HG03066 (cell line): Measurements from ENCODE around the gene SHC2.

ENCODE experiments used
- ATAC-seq: cut with Tn5 transposase; IDR thresholded peaks from one replicate; pipeline ENCODE4 v1.9.1; 2021; ENCODE audit warnings: low read depth; ENCODE audit not compliant: unreplicated experiment

Gene SHC2

DNA sequence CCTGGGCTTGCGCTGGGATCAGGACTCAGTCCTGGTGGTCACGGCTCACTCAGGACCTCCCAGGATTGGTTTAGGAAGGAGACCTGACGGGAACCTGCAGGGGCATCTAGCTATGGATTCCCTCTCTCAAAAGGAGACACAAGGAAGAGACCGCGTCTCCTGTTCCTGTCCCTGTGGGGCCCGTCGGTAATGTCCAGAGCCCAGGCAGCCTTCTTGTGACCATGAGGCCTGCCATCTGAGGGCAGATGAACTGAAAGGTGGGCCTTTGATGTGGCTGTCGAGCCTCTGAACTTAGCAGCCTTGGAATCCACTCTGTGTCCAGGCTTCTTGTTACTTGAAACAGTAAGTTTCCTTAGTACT lies 84.7 kb downstream of the SHC2 start:
- no peak for ATAC-seq

DNA sequence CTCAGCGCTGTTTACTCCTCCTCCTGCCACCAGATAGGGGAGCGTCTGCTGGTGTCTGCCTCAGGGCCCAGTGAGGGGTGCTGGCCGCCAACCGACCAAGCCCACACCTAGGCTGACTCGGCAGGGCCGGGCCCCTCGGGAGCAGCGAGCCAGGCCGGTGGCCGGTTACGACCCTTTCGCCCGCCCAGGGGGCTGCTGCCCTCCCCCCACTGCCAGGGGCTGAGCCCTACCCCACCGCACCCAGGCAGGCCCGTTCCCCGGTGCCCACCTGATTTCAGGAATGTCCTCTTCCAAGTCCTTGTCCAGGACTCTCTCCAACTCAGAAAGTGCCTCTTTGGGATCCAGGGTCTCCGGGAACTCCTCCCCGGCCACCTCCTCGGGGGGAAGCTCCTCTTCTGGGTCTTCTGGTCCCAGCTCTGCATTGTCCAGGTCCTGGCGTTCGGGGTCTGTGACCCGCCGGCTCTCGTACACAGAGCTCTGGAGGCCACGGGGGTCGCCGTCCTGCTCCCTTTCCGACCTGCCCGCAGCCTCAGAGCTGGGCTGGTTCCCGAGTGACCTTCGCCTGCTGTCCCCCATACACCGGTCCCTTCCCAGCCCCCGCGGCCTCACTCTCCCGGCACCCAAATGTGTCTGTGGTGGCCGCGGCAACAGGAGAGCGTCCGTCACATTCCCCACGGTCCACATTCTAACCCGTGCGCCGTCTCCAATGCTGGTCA lies 85.3 kb downstream of the SHC2 start:
- ATAC-seq: no peak

DNA sequence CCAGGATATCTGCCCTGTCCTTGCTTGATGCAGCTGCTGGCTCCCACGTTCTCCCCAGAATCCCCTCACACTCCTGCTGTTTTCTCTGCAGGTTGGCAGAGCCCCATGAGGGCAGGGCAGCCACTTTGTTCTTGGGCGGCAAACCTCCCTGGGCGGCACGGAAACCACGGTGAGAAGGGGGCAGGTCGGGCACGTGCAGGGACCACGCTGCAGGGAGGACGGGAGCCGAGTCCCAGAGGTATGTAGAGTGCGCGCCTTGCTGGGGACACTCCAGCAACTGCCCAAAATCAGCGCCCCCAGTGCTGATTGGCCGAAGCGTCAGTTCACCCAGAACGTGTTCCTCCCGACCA lies 86.0 kb downstream of the SHC2 start:
- ATAC-seq: no peak

DNA sequence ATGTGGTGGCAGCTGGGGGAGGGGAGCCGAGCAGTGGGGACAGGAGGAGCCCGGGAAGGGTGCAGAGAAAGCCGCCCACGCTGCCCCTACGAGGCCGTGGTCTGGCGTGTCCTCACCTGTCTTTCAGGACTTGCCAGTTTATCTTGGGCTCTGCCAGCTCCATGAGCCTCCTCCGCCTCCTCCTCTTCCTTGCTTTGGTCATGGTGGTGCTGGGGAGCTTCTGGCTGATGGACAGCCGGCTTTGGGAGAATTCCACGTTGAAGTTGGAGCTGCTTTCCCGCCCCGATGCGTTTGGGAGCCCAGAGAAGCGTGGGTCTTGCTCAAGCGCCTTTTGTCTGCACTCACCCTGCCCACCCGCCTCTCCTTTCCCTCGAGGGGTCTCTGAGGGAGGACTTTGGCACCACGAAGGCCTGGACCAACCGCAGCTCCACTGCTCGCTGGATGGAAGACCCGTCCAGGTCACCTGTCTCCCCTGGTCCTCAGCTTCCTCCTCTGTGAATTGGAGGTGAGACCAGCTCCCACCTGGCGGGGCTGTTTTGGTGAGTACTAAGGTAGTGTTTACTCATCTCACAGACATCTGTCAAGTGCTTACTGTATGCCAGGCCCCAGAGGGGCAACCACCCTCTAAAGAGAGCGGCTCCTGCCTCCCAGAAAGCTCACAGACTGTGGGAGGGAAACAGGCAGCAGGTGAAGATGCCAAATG lies 86.5 kb downstream of the SHC2 start:
- ATAC-seq: no peak

DNA sequence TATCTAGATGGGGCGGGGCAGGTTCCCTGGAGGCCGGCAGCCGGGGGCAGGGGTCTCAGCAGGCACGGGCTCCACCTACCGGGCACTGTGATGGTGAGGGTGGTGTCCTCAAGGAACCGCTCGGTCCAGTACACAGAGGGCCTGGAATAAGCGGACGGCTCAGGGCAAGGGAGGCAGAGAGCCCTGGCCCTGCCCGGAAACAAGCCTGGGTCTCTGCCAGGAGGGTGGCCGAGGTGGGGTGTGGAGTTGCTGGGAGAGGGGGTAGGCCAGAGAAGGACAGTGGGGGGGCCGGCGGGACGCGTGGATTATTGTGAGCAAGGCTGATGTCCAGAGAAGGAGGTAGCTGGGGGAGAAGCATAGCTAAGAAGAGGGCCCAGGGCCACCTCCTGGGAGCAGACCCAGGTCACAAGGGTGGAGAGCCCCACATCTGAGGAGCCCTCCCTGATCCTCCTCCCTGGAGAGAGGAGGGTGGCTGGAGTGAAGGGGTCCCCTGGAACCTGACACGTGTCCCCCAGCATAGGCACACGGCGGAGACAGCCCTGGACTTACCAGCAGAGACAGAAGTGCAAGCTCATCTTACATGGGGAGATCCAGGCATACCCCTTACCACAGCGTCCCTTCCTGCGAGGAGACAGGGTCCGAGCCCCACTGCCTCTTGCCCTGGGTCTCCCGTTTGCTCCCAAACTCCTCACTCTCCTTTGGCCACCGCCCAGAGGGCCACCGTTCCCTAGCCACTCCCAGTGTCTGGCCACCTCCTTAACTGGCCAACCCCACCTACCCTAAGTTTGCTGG lies 87.2 kb downstream of the SHC2 start:
- ATAC-seq: no peak

DNA sequence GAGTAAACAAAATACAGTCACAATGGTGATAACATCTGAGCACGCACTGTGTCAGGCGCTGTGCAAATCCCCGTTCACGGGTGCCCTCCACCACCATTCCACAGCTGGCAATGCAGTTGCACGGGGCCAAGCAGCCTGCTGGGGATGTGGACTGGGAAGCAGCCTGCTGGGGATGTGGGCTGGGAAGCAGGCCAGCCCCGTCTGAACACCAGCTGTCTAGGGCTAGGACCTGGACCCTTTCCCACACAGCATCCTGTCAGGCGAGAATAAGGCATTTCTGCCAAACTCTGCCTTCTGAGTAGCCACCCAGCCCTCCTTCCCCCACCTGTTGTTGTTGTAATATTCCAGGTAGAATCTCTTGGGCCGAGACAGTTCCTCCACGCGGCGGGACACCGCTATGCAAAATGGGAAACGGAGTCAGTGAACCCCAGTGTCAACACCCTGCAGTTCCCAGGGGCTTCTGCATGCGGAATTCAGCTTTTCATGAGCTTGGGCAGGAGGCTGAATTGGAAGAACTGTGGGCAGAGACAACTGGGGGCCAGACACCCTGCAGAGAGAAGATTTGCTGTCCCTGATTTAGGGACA lies 88.4 kb downstream of the SHC2 start:
- ATAC-seq: no peak

DNA sequence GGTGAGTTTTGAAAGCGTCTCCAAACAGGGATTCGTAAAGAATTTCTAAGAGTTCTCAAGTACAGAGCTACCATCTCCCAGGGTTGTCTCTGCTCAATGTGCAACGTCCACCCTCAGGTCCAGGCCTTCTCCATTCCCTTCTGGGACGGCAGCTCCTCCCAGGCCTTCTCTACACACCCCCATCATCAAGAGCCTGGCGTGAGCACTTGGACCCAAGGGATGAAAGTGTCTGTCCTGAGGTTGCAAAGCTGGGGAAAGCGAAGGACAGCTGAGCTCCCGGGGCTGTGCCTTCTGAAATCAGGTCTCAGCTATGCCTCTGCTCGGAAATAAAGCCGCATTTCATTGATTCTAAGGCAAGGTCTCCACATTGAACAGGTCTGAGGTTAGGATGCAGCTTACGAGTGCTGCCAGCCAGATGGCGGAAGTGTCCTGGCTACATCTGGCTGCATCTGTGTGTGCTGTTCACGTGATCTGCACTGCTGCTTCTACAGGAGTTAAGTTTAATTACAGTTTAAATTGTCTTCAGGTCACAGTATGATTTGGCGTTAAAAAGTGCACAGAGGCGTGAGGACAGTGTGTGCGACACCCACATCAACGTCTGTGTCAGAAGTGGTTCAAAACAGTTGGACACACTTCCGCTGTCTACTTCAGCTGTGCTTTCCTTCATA lies 89.2 kb downstream of the SHC2 start:
- ATAC-seq: no peak

DNA sequence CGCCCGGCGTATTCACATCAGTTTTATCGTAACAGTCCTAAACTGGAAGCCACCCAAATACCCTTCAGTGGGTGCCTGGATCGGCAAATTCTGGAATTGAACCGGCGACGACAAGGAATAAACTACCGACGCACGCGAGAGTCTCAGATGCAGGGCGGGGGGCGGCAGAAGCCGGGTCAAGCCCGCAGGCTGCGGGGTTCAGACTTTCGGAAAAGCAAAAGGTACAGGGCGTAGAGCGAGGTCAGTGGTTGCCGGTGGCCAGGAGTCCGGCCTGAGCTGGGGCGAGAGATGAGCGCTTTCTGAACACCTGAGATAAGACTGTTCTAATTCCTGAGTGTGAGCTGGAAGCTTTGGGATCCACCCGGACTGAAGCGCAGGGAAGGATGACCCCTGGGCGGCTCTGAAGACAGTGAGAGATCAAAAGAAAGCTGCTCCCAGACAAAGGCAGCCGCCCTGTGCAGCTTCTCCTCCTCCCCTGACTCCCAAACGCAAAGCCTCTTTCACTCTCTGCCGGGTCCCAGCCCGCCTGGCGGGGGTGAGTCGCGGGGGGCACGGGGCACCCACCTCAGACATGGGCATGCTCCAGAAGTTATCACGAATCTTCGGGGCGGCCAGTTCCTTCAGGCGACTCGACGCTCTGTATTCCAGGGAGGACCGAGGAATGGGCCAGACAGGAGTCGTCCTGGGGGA lies 90.0 kb downstream of the SHC2 start:
- no peak for ATAC-seq

DNA sequence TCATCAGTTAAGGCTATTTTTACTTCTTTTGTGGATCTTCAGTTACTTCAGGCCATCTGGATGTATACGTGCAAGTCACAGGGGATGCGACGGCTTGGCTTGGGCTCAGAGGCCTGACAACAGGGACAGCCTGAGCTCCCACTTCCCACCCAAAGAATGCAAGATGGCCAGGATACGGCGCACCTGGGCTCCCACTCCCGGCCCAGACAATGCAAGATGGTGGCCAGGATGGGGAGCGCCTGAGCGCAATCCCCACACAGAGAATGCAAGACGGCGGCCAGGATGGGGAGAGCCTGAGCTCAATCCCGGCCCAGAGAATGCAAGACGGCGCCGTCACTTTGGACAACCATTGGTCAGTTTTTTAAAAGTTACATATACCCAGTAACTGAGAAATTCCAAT lies 91.0 kb downstream of the SHC2 start:
- ATAC-seq: no peak

DNA sequence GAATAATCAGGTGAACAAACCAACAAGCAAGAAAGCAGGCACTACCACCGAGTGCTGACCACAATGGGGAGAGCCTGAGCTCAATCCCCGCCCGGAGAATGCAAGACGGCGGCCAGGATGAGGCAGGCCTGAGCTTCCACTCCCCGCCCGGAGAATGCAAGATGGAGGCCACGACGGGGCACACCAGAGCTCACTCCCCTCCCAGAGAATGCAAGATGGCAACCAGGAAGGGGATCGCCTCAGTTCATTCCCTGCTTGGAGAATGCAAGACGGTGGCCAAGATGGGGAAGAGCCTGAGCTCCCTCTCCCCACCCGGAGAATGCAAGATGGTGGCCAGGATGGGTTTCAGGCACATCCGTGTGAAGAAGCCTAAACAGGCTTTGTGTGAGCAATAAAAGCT lies 91.6 kb downstream of the SHC2 start:
- ATAC-seq: no peak

DNA sequence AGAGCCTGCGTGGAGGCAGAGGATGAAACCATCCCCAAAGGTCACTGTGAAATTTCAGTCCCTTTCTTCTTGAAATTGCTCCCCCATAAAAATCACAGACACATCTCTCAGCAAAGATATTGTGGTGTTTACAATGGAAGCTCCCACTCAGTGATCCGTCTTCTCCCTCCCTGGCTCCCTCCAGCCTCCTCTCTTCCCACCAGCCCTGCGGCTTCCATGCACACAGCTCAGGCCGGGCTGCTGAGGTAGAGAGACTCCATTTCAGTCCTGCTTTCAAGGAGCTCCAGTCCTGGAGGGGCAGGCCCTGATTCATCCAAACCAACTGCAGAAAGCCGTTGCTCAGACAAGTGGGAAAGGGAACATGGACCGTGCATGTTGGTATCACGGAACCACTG lies 92.2 kb downstream of the SHC2 start:
- ATAC-seq: no peak

DNA sequence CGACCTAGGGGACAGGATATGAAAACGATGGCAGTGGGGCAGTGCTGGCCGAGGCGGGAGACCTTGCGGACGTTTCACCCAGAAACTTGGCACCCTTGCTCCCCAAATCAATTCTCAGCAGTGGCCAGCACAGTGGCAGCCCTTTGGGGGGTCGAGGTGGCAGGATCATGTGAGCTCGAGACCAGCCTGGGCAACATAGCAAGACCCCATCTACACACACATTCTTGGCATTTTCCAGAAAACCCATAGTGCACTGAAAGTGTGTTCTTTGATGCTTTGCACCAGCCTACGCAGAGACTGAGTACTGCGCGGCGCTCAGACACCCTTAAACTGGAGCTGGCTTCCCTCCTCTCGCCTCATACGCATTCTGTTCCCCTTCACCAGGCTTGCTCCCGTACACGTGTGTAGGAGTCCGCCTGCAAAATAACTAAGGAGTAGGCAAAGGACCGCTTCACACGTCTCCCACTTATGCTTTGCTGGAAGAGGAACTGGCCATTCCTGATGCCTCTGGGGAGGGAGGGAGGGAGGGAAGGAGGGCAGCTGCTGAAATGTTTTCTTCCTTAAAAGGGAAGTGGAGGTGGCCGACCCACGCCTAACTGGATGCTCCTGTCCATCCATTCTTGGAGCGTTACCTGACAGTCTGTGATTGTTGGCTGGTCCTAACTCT lies 92.7 kb downstream of the SHC2 start:
- no peak for ATAC-seq

DNA sequence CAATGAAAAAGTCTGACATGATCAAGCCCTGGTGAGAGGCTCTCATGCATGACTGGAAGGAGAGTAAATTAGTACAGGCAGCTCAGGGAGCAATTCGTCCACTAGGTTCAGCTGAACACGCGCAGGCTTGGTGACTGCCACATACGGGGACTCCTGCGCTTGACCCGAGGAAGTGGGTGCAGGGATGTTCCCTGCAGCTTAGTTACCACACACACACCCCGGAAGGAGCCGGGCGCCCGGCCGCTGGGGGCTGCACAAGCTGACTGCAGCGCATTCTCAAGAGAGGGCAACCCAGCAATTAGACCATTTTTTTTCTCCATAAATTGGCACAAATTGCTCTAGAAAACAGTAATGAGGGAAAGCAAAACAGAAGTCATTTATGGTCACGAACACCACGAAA lies 93.3 kb downstream of the SHC2 start:
- no peak for ATAC-seq

DNA sequence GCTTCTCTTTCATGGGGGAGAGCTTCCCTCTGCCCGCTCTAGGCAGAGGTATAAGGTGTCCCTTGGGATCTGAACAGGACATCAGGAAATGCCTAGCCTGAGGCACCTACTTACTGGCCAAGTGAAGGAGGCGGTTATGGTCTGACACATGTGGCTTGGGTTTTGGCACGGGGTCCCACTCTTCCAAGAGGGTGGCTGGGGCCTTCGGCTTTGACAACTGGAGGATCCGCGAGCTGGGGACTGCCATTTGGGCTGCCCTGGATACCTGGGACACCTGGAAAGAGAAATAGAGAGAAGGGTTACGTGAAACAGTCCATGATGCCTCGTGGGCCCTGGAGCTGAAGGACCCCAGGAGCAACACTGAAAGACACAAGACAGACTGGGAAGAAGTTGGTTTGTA lies 93.9 kb downstream of the SHC2 start:
- no peak for ATAC-seq
